A673 (cell line): ENCODE results near the gene KCNIP4. TPM values are rescaled to one million over a fixed set of nuclear protein-coding genes. Genes with fewer than 3 reads are reported as not detected.

Experiments used
- BruUV-seq: library from RNA; stranded (reverse); fragments of 400-500 nt; replicated peaks from 2 replicates; lab custom pipeline; 2021; lab: Mats Ljungman, UMichigan
- CTCF ChIA-PET: fragments of 300-600 bp; sonication (Branson Sonifier 250); formaldehyde crosslinking; loops from one replicate; lab custom pipeline; 2022; ENCODE audit warnings: antibody characterized with exemption; lab: Charles Lee
- POLR2A ChIA-PET: fragments of 300-600 bp; sonication (Branson Sonifier 250); formaldehyde crosslinking; loops from one replicate; lab custom pipeline; 2022; ENCODE audit warnings: antibody characterized with exemption; ENCODE audit not compliant: low non-redundant PET; lab: Charles Lee
- DNase-seq: peaks from one replicate; pipeline ENCODE4 v3.0.0-alpha.2; 2015; ENCODE audit warnings: low spot score
- H3K27ac ChIP-seq: fragments of 200-600 bp; sonication (generic); 2 replicates; pipeline ENCODE4 v1.5.1; 2016; ENCODE audit warnings: mixed run types, low read depth, mild to moderate bottlenecking, mixed read lengths, antibody characterized with exemption, low read length; ENCODE audit not compliant: poor library complexity, severe bottlenecking
- H3K27me3 ChIP-seq: fragments of 200-600 bp; sonication (generic); replicated peaks from 2 replicates; pipeline ENCODE4 v1.6.1; 2017; ENCODE audit warnings: mixed run types, low read depth, mild to moderate bottlenecking, mixed read lengths, antibody characterized with exemption, low read length; ENCODE audit not compliant: insufficient read depth, poor library complexity
- H3K36me3 ChIP-seq: fragments of 200-600 bp; sonication (generic); 2 replicates; pipeline ENCODE4 v1.6.1; 2016; ENCODE audit warnings: mixed run types, mild to moderate bottlenecking, mixed read lengths, antibody characterized with exemption, low read length; ENCODE audit not compliant: insufficient read depth, poor library complexity, severe bottlenecking
- H3K4me1 ChIP-seq: fragments of 200-600 bp; sonication (generic); 2 replicates; pipeline ENCODE4 v1.6.1; 2017; ENCODE audit warnings: mixed run types, mild to moderate bottlenecking, mixed read lengths, antibody characterized with exemption, low read length; ENCODE audit not compliant: insufficient read depth, poor library complexity, severe bottlenecking
- H3K4me3 ChIP-seq: fragments of 200-600 bp; sonication (generic); 2 replicates; pipeline ENCODE4 v1.5.1; 2016; ENCODE audit warnings: low read depth, mixed run types, mild to moderate bottlenecking, mixed read lengths, low read length; ENCODE audit not compliant: poor library complexity, severe bottlenecking
- H3K9me3 ChIP-seq: fragments of 200-600 bp; sonication (generic); 2 replicates; pipeline ENCODE4 v1.6.1; 2016; ENCODE audit warnings: mixed run types, low read depth, mild to moderate bottlenecking, mixed read lengths, antibody characterized with exemption, low read length; ENCODE audit not compliant: poor library complexity, severe bottlenecking
- CTCF ChIP-seq: fragments of 300-800, 200-600 bp; sonication (generic); conservative IDR thresholded peaks from 2 replicates; pipeline ENCODE4 v1.5.1; 2017; ENCODE audit warnings: low read depth, mild to moderate bottlenecking, antibody characterized with exemption, low read length, moderate library complexity, mixed read lengths
- EZH2 ChIP-seq: fragments of 200-600 bp; sonication (generic); IDR thresholded peaks from 2 replicates; pipeline ENCODE4 v1.6.1; 2017; ENCODE audit warnings: borderline replicate concordance, low read depth, mild to moderate bottlenecking, mixed read lengths, antibody characterized with exemption, low read length; ENCODE audit not compliant: poor library complexity, severe bottlenecking
- intact Hi-C: fragments of 100-400 bp; cut with micrococcal nuclease; formaldehyde crosslinking; loops from one replicate; pipeline ENCODE4 v1.10.0; 2022; ENCODE audit not compliant: unreplicated experiment
- total RNA-seq: library from RNA; stranded (reverse); gene quantifications from 2 replicates; pipeline ENCODE4 v1.2.3, GENCODE V29; 2021

KCNIP4 gene
- total RNA-seq, 1 experiment from 2014 or later, result not detected

DNA sequence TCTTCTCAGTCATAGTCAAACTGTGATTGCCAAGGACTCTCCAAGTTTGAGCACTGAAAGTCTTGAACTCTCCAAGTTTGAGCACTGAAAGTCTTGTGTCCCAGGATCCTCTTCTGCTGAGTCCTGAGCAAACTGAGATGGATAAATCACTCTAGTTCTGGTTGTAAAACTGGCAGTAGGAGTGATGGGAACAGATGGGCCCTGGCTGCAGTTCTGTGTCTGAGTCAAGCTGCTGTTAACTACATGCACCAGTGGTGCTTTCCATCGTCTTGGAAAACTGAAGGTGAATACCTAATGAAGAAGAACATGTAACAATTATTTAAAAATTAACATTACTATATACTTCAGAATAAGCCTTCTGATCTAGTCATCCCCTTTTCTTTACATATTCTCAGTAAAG lies 27.6 kb upstream of the KCNIP4 start:
- no peaks in the 10 kb centered on the region for H3K36me3 ChIP-seq
- no peak overlapping the region for H3K27ac ChIP-seq
- POLR2A ChIA-PET, result no interaction called here
- H3K9me3 ChIP-seq, result peaks cover 4% of the 10 kb centered on the region
- TF ChIP-seq EZH2 (no peak), CTCF (no peak)
- H3K4me1 ChIP-seq, result no peaks in the 10 kb centered on the region
- no peak overlapping the region for H3K4me3 ChIP-seq
- no peak for DNase-seq
- intact Hi-C loops, result no loop called here
- CTCF ChIA-PET, result no interaction called here
- BruUV-seq, result no TSS peak
- no peaks in the 10 kb centered on the region for H3K27me3 ChIP-seq

DNA sequence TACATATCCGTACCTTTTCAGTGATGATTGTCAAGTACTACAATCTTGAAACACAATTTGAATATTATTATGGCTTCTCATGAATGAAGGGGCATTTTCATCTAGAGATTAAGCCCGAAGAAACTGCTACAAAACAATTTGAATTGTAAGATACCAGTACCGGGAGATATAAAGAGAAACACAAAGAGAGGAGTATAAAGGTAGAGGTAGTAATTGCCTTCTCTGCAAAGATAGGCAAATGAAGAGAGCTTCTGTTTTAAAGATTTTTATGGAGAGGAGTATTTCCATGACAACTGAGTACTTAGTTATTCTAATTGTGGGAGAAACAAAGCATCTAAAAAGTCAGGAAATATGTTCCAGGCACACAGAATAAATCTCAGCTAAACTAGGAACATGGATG lies 25.3 kb upstream of the KCNIP4 start:
- Histone ChIP-seq H3K36me3 (no peaks in the 10 kb centered on the region), H3K4me1 (no peaks in the 10 kb centered on the region), H3K4me3 (no peak overlapping the region), H3K9me3 (peaks cover 9% of the 10 kb centered on the region), H3K27ac (no peak overlapping the region), H3K27me3 (no peaks in the 10 kb centered on the region)
- intact Hi-C loops, result no loop called here
- BruUV-seq, result no TSS peak
- DNase-seq, result no peak
- TF ChIP-seq CTCF (no peak), EZH2 (no peak)
- CTCF ChIA-PET, result no interaction called here
- POLR2A ChIA-PET, result no interaction called here

GRCh38 chr4:21964762-21965319 lies 16.3 kb upstream of the KCNIP4 start:
- intact Hi-C loops, result no loop called here
- ChIA-PET CTCF (no interaction called here), POLR2A (no interaction called here)
- no peak for DNase-seq
- no TSS peak for BruUV-seq
- H3K36me3 ChIP-seq, result no peaks in the 10 kb centered on the region
- H3K4me3 ChIP-seq, result no peak overlapping the region
- TF ChIP-seq CTCF (no peak), EZH2 (no peak)
- peaks cover 2% of the 10 kb centered on the region for H3K9me3 ChIP-seq
- no peak overlapping the region for H3K27ac ChIP-seq
- no peaks in the 10 kb centered on the region for H3K27me3 ChIP-seq
- no peaks in the 10 kb centered on the region for H3K4me1 ChIP-seq
